ENCODE measurements around the gene ACADS. TPM values are rescaled to one million over a fixed set of nuclear protein-coding genes. Genes with fewer than 3 reads are reported as not detected.
A peak's percentile ranks its signal among the peaks of the same experiment; 100 is the strongest.

ACADS gene
- polyA plus RNA-seq, 1 donor from 2014 or later, result 3.6 TPM

GRCh38 chr12:120784804-120785203 is 59.2 kb downstream of the ACADS start:
- H3K4me2 ChIP-seq (ENCODE audit: low read length), result no peak overlapping the region
- no peaks in the 10 kb centered on the region for H4K20me1 ChIP-seq (ENCODE audit: insufficient read depth)
- no peaks in the 10 kb centered on the region for H3K9me3 ChIP-seq (ENCODE audit: low read length)
- H3K9ac ChIP-seq (ENCODE audit: low read length), result no peak overlapping the region
- no peaks in the 10 kb centered on the region for H3K27me3 ChIP-seq (ENCODE audit: insufficient read depth, low read depth, low read length)
- no peaks in the 10 kb centered on the region for H3K9me2 ChIP-seq (ENCODE audit: insufficient read depth, low read length)
- TF ChIP-seq SMC3 (conservative IDR thresholded peaks at IDR 0.05; ENCODE audit: poor library complexity) (no peak), CTCF (IDR thresholded peaks at IDR 0.05; ENCODE audit: poor library complexity, severe bottlenecking) (no peak), REST (IDR thresholded peaks at IDR 0.05; ENCODE audit: borderline replicate concordance) (no peak)
- peaks cover 3% of the 10 kb centered on the region for H3K79me2 ChIP-seq (replicated peaks; ENCODE audit: insufficient read depth, low read length)
- no peak overlapping the region for H3K27ac ChIP-seq (ENCODE audit: low read length)
- no peak overlapping the region for H2AFZ ChIP-seq (ENCODE audit: low read depth, low read length)
- no peaks in the 10 kb centered on the region for H3F3A ChIP-seq (ENCODE audit: insufficient read depth, low read length, poor library complexity, severe bottlenecking)
- H3K36me3 ChIP-seq (ENCODE audit: insufficient read depth, low read length), result no peaks in the 10 kb centered on the region
- no peak overlapping the region for H3K4me3 ChIP-seq (ENCODE audit: low read length)

GRCh38 chr12:120787889-120788288 is 62.3 kb downstream of the ACADS start:
- Histone ChIP-seq H3K36me3 (ENCODE audit: insufficient read depth, low read length) (no peaks in the 10 kb centered on the region), H3F3A (ENCODE audit: insufficient read depth, low read length, poor library complexity, severe bottlenecking) (no peaks in the 10 kb centered on the region), H3K9ac (ENCODE audit: low read length) (no peak overlapping the region), H3K4me3 (ENCODE audit: low read length) (no peak overlapping the region), H3K27ac (ENCODE audit: low read length) (no peak overlapping the region), H2AFZ (ENCODE audit: low read depth, low read length) (no peak overlapping the region), H3K27me3 (ENCODE audit: insufficient read depth, low read depth, low read length) (no peaks in the 10 kb centered on the region), H3K9me2 (ENCODE audit: insufficient read depth, low read length) (no peaks in the 10 kb centered on the region), H3K79me2 (replicated peaks; ENCODE audit: insufficient read depth, low read length) (peaks cover 3% of the 10 kb centered on the region), H3K9me3 (ENCODE audit: low read length) (no peaks in the 10 kb centered on the region), H4K20me1 (ENCODE audit: insufficient read depth) (no peaks in the 10 kb centered on the region), H3K4me2 (ENCODE audit: low read length) (no peak overlapping the region)
- TF ChIP-seq CTCF (IDR thresholded peaks at IDR 0.05; ENCODE audit: poor library complexity, severe bottlenecking) (no peak), TAF1 (IDR thresholded peaks at IDR 0.05; ENCODE audit: low read depth) (no peak), EZH2 (IDR thresholded peaks at IDR 0.05; ENCODE audit: borderline replicate concordance, insufficient read depth, low read length, poor library complexity, severe bottlenecking) (no peak), EP300 (conservative IDR thresholded peaks at IDR 0.05; ENCODE audit: poor library complexity, severe bottlenecking) (peak; percentile 38), POLR2AphosphoS5 (IDR thresholded peaks at IDR 0.05) (peak; percentile 45), REST (IDR thresholded peaks at IDR 0.05; ENCODE audit: borderline replicate concordance) (no peak), RAD21 (conservative IDR thresholded peaks at IDR 0.05) (no peak), MXI1 (conservative IDR thresholded peaks at IDR 0.05; ENCODE audit: poor library complexity, severe bottlenecking) (peak; percentile 32), SMC3 (conservative IDR thresholded peaks at IDR 0.05; ENCODE audit: poor library complexity) (no peak)

All from neural cell (in vitro differentiated cells).